ENCODE measurements around the gene CD38. TPM values are rescaled to one million over a fixed set of nuclear protein-coding genes. Genes with fewer than 3 reads are reported as not detected.

CD38 gene
- total and polyA plus RNA-seq, 4 donors, result 3.2 to 9.4 (median 5.3) TPM

GRCh38 chr4:15794905-15795304, 16.8 kb downstream of the CD38 start:
- Histone ChIP-seq H3K27ac (ENCODE audit: low read depth in 1 of 2, low read length in 2 of 2) (no peak overlapping the region), H3K9ac (ENCODE audit: low read depth in 1 of 2, low read length in 2 of 2) (no peak overlapping the region), H3K4me1 (ENCODE audit: control insufficient read depth in 4 of 4, insufficient read depth in 4 of 4, low read length in 3 of 4) (peaks cover 0 to 5% (median 0%) of the 10 kb centered on the region in 4 donors), H3K36me3 (ENCODE audit: control insufficient read depth in 4 of 4, insufficient read depth in 3 of 4, low read depth in 1 of 4, low read length in 3 of 4) (no peaks in the 10 kb centered on the region), H3K9me3 (ENCODE audit: control insufficient read depth in 4 of 4, low read length in 3 of 4) (no peaks in the 10 kb centered on the region), H3K4me3 (ENCODE audit: low read depth in 1 of 3, low read length in 3 of 3) (no peak overlapping the region), H3K27me3 (ENCODE audit: control insufficient read depth in 4 of 4, insufficient read depth in 4 of 4, low read length in 3 of 4) (no peaks in the 10 kb centered on the region)
- TF ChIP-seq ZBTB33 (IDR thresholded peaks at IDR 0.05) (no peak), HNF4G (IDR thresholded peaks at IDR 0.05) (no peak), CTCF (IDR thresholded peaks at IDR 0.05; ENCODE audit: low read depth, low read length, missing input control) (no peak)
- DNase-seq (ENCODE audit: low spot score), result no peak
- 78% methylated on average over 1 of the region's 1 CpG for WGBS

- Histone ChIP-seq H3K36me3 (ENCODE audit: control insufficient read depth in 4 of 4, insufficient read depth in 3 of 4, low read depth in 1 of 4, low read length in 3 of 4) (no peaks in the 10 kb centered on the region), H3K27ac (ENCODE audit: low read depth in 1 of 2, low read length in 2 of 2) (no peak overlapping the region), H3K9ac (ENCODE audit: low read depth in 1 of 2, low read length in 2 of 2) (no peak overlapping the region), H3K27me3 (ENCODE audit: control insufficient read depth in 4 of 4, insufficient read depth in 4 of 4, low read length in 3 of 4) (no peaks in the 10 kb centered on the region), H3K9me3 (ENCODE audit: control insufficient read depth in 4 of 4, low read length in 3 of 4) (no peaks in the 10 kb centered on the region), H3K4me1 (ENCODE audit: control insufficient read depth in 4 of 4, insufficient read depth in 4 of 4, low read length in 3 of 4) (peaks cover 0 to 5% (median 0%) of the 10 kb centered on the region in 4 donors), H3K4me3 (ENCODE audit: low read depth in 1 of 3, low read length in 3 of 3) (no peak overlapping the region)
- TF ChIP-seq FOXA2 (IDR thresholded peaks at IDR 0.05) (no peak), RXRA (IDR thresholded peaks at IDR 0.05) (no peak), REST (IDR thresholded peaks at IDR 0.05) (no peak), TAF1 (conservative IDR thresholded peaks at IDR 0.05) (no peak), JUND (IDR thresholded peaks at IDR 0.05) (no peak), HNF4G (IDR thresholded peaks at IDR 0.05) (no peak), FOXA1 (IDR thresholded peaks at IDR 0.05) (no peak), MAX (IDR thresholded peaks at IDR 0.05) (no peak), ATF3 (IDR thresholded peaks at IDR 0.05) (no peak), HNF4A (conservative IDR thresholded peaks at IDR 0.05) (no peak), YY1 (IDR thresholded peaks at IDR 0.05) (no peak), RAD21 (IDR thresholded peaks at IDR 0.05) (no peak), GABPA (IDR thresholded peaks at IDR 0.05 in 1 of 2, conservative IDR thresholded peaks at IDR 0.05 in 1 of 2) (no peak), ZBTB33 (IDR thresholded peaks at IDR 0.05) (no peak), CTCF (IDR thresholded peaks at IDR 0.05; ENCODE audit: low read depth, low read length, missing input control) (no peak), EGR1 (IDR thresholded peaks at IDR 0.05; ENCODE audit: low read depth in 2 of 2) (no peak)
- no peak for DNase-seq (ENCODE audit: low spot score)
- 94% methylated on average over 5 of the region's 5 CpGs for WGBS
Observed at GRCh38 chr4:15797320-15797719, 19.2 kb downstream of the CD38 start.
